Loucy (cell line): Measurements from ENCODE around the gene ACSM6.

Experiments used
- EZH2phosphoT487 ChIP-seq: fragments of 200-600 bp; IDR thresholded peaks from 2 replicates; pipeline ENCODE4 v1.6.1; 2018; ENCODE audit warnings: antibody characterized with exemption, mild to moderate bottlenecking, moderate library complexity, borderline replicate concordance
- TF ChIP-seq, protein P1 (sequence below): fragments of 200-600 bp; sonication (generic); conservative IDR thresholded peaks from 2 replicates; pipeline ENCODE4 v1.5.1; 2014; ENCODE audit warnings: mild to moderate bottlenecking, antibody characterized with exemption, low read length

DNA sequence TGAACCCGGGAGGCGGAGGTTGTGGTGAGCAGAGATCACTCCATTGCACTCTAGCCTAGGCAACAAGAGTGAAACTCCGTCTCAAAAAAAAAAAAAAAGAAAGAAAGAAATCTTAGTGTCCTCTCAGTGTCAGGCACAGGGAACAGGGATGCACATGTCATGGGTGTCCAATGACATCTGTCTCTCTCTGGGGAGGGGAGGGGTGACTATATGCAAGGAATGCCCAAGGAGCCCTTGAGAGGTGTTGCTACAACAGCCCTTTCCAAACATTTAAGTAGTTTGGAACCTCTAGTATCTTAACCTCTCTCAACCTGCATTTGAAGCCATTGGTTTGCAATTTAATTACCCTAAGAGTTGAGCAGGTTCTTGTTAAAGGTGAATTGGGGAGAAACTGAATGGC, 67.9 kb downstream of the ACSM6 start:
- TF ChIP-seq, protein P1, sequence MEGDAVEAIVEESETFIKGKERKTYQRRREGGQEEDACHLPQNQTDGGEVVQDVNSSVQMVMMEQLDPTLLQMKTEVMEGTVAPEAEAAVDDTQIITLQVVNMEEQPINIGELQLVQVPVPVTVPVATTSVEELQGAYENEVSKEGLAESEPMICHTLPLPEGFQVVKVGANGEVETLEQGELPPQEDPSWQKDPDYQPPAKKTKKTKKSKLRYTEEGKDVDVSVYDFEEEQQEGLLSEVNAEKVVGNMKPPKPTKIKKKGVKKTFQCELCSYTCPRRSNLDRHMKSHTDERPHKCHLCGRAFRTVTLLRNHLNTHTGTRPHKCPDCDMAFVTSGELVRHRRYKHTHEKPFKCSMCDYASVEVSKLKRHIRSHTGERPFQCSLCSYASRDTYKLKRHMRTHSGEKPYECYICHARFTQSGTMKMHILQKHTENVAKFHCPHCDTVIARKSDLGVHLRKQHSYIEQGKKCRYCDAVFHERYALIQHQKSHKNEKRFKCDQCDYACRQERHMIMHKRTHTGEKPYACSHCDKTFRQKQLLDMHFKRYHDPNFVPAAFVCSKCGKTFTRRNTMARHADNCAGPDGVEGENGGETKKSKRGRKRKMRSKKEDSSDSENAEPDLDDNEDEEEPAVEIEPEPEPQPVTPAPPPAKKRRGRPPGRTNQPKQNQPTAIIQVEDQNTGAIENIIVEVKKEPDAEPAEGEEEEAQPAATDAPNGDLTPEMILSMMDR = no peak
- no peak for TF ChIP-seq EZH2phosphoT487
